Activated T-helper 2 cell treated with anti-CD3 and anti-CD28 coated beads, Interferon-gamma antibody, Interleukin-2, Interleukin-4, amounts not matched to agents 10 μg/mL and 5 μg/mL and 100 μg/mL, durations not matched to agents 14 hours and 24 hours and 36 hours (primary cell): ENCODE measurements around the gene FYCO1. TPM values are rescaled to one million over a fixed set of nuclear protein-coding genes. Genes with fewer than 3 reads are reported as not detected.
"Not testable (repeated sequence)": the region's sequence is repeated elsewhere in the genome, so short reads cannot be mapped to it uniquely, and the experiment has no call there.

Source experiments
- DNase-seq: peaks from one replicate; pipeline ENCODE4 v3.0.0; 2021; ENCODE audit warnings: low spot score
- H3K27ac Mint-ChIP-seq: one replicate; pipeline ENCODE4 v1.8.0; 2021; ENCODE audit warnings: mixed read lengths
- H3K27me3 Mint-ChIP-seq: one replicate; pipeline ENCODE4 v1.8.0; 2021; ENCODE audit warnings: low read depth, mixed read lengths
- H3K36me3 Mint-ChIP-seq: one replicate; pipeline ENCODE4 v1.8.0; 2021; ENCODE audit warnings: low read depth, mixed read lengths
- H3K4me1 Mint-ChIP-seq: one replicate; pipeline ENCODE4 v1.8.0; 2021; ENCODE audit warnings: low read depth, mixed read lengths
- H3K4me3 Mint-ChIP-seq: one replicate; pipeline ENCODE4 v1.8.0; 2021; ENCODE audit warnings: low read depth, mild to moderate bottlenecking, moderate library complexity, mixed read lengths
- H3K9me3 Mint-ChIP-seq: one replicate; pipeline ENCODE4 v1.8.0; 2021; ENCODE audit warnings: mixed read lengths
- intact Hi-C: fragments of 100-400 bp; cut with micrococcal nuclease; formaldehyde crosslinking; loops from one replicate; pipeline ENCODE4 v1.15.1; 2023
- total RNA-seq: library from RNA; stranded (reverse); gene quantifications from 2 replicates; pipeline ENCODE4 v1.2.3, GENCODE V29; 2022

Gene FYCO1
- total RNA-seq, 1 donor from 2014 or later: 20.2 TPM

GRCh38 chr3:46022909-46023785 lies 27.5 kb upstream of the FYCO1 start:
- Mint-ChIP-seq H3K27ac (no peak overlapping the region), H3K4me1 (peaks cover 25% of the 10 kb centered on the region), H3K36me3 (peaks cover 17% of the 10 kb centered on the region), H3K9me3 (peaks cover 14% of the 10 kb centered on the region), H3K4me3 (no peak overlapping the region), H3K27me3 (peaks cover 28% of the 10 kb centered on the region)
- DNase-seq: no peak
- intact Hi-C loops: no loop called here

GRCh38 chr3:46021516-46021915 lies 25.9 kb upstream of the FYCO1 start:
- DNase-seq: no peak
- H3K4me1 Mint-ChIP-seq: peaks cover 36% of the 10 kb centered on the region
- peaks cover 22% of the 10 kb centered on the region for H3K27me3 Mint-ChIP-seq
- peaks cover 8% of the 10 kb centered on the region for H3K36me3 Mint-ChIP-seq
- intact Hi-C loops: no loop called here
- H3K9me3 Mint-ChIP-seq: peaks cover 3% of the 10 kb centered on the region
- no peak overlapping the region for H3K27ac Mint-ChIP-seq
- no peak overlapping the region for H3K4me3 Mint-ChIP-seq

DNA sequence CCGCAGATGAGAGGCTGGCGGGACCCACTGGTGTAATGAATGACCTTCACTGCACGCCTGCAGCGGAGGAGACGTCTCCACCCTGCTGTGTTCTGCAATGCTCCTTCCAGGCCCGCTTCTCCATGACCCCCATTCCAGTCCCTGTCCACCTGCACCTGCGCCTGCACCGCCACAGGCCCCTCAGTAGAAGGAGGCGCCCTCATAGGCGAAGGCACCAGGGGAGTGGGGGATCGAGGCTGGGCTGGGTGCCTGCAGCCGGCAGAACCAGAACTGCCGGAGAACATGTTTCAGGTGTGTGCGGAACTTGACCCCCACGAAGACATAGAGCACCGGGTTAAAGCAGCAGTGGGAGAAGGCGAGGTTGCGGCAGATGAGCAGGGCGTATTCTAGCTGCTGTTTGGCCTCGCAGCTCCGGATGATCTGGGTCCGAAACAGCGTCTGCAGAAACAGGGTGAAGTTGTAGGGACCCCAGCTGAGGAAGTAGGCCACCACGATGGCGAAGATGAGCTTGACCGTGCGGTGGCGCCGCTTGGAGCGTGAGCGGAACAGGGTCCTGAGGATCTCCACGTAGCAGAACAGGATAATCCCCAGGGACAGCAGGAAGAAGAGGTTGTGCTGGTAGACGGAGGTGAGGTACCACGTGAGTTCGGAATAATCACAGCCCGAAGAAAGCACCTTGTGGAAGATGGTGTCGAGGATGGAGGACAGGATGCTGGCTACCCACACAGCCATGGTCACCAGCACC lies 25.3 kb upstream of the FYCO1 start:
- H3K9me3 Mint-ChIP-seq: peaks cover 3% of the 10 kb centered on the region
- H3K4me1 Mint-ChIP-seq: peaks cover 36% of the 10 kb centered on the region
- intact Hi-C loops: no loop called here
- no peak overlapping the region for H3K27ac Mint-ChIP-seq
- H3K4me3 Mint-ChIP-seq: no peak overlapping the region
- peaks cover 8% of the 10 kb centered on the region for H3K36me3 Mint-ChIP-seq
- H3K27me3 Mint-ChIP-seq: peaks cover 19% of the 10 kb centered on the region
- DNase-seq: no peak

DNA sequence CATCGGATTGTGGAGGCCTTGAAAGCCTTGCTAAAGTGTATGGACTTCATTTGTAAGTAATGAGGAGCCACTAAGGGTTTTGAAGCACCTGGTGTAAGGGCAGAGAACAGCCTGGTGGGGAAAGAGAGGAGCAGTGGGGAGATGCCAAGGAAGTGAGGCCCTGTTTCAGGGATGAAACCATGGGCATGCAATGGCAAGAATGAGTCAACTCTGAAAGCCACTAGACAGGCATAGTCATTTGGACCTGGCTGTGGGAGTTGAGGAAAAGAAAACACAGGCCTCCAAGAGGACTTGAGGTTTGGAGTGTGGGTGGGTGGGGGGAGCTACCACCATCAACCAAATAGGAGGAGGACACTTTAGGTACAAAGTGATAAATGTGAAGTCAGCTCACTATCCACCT lies 24.1 kb upstream of the FYCO1 start:
- H3K9me3 Mint-ChIP-seq: peaks cover 3% of the 10 kb centered on the region
- DNase-seq: no peak
- no peak overlapping the region for H3K4me3 Mint-ChIP-seq
- H3K27ac Mint-ChIP-seq: peak overlapping the region; percentile 78
- intact Hi-C loops: loop anchor here (1.0 to 2.0 kb wide), 3 partner anchors 26 to 77 kb away; partner anchors contain the start of gene CXCR6
- H3K27me3 Mint-ChIP-seq: peaks cover 15% of the 10 kb centered on the region
- H3K4me1 Mint-ChIP-seq: peaks cover 38% of the 10 kb centered on the region
- peaks cover 8% of the 10 kb centered on the region for H3K36me3 Mint-ChIP-seq

DNA sequence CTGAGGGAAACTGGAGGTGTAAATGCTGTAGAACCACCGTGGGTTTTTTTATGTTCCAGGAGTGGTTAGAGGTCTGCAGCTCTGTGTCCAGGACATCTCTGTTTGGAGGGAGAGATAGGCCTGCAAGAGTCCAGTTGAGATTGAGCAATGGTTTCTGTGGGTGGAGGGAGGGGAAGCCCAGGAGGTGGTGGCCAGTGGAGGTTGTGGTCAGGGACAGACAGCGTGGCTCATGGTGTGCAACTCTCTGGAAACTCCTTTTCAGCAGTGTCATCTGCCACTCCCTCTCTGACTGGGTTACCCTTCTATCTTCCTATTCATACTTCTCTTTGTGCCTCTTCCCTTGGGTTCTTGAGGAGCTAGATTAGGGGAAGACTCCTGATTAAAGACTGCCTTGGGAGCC lies 22.1 kb upstream of the FYCO1 start:
- intact Hi-C loops: loop anchor here (1.0 to 2.0 kb wide), 2 partner anchors 36 to 75 kb away; partner anchors contain the start of gene CXCR6
- DNase-seq: no peak
- peaks cover 7% of the 10 kb centered on the region for H3K27me3 Mint-ChIP-seq
- peak overlapping the region; percentile 24 for H3K4me3 Mint-ChIP-seq
- peaks cover 3% of the 10 kb centered on the region for H3K9me3 Mint-ChIP-seq
- H3K4me1 Mint-ChIP-seq: peaks cover 48% of the 10 kb centered on the region
- H3K27ac Mint-ChIP-seq: peak overlapping the region; percentile 70
- peaks cover 8% of the 10 kb centered on the region for H3K36me3 Mint-ChIP-seq

DNA sequence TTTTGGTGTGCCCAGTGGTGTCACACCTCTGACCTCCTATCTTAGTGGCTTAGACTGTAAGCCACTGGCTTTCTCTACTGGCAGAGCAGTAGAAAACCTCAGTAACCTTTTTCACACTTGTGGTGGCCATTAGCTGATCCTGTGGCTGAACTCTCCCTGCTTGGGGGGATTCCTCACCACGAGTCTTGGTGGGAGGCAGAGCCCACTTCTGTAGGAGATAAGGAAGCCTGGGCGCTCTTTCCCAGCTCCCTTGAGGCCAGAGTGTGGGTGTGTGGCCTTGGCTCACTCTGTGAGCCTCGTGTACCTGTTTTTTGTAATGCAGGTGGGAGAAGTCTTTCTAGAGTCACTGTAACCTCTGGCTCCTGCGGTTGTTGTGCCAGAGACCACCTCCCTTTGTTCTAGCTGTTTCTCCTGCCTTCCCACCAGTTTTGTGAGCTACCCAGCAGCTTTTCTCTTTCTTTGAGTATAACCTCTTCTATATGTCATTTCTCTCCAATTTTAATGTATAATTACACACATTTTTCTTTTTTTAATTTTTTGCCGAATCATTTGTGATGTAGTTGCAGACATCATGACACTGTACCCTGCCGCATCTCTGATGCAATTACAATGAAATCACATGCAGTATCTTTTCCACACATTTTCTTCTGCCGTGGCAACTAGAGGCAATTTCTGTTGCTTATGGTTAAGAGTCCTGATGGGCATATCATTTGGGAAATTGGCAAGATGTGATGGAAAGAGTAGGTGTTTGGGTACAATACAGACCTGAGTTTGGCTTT lies 17.9 kb upstream of the FYCO1 start:
- intact Hi-C loops: no loop called here
- Mint-ChIP-seq H3K4me1 (peaks cover 45% of the 10 kb centered on the region), H3K27me3 (no peaks in the 10 kb centered on the region), H3K27ac (peak overlapping the region; percentile 9), H3K4me3 (no peak overlapping the region), H3K9me3 (peaks cover 6% of the 10 kb centered on the region), H3K36me3 (no peaks in the 10 kb centered on the region)
- no peak for DNase-seq

DNA sequence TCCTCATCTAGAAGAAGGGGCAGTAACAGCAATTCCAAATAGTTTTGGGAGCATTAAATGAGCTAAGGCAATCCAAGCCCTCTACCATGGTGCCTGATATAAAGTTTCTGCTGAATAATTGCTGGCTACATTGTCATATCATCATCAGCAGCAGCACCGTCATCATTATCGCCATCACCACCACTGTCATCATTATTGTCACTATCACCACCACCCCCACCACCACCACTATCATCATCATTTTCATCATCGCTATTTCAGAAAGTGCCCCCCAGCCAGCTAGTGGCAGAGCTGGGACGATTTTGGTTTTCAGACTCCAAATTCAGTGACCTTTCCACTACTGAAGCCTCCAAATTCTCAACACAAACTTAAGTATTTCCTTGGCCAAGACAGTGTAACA lies 16.6 kb upstream of the FYCO1 start:
- Mint-ChIP-seq H3K4me1 (peaks cover 32% of the 10 kb centered on the region), H3K36me3 (no peaks in the 10 kb centered on the region), H3K27ac (no peak overlapping the region), H3K4me3 (no peak overlapping the region), H3K9me3 (peaks cover 6% of the 10 kb centered on the region), H3K27me3 (no peaks in the 10 kb centered on the region)
- no peak for DNase-seq
- intact Hi-C loops: no loop called here

DNA sequence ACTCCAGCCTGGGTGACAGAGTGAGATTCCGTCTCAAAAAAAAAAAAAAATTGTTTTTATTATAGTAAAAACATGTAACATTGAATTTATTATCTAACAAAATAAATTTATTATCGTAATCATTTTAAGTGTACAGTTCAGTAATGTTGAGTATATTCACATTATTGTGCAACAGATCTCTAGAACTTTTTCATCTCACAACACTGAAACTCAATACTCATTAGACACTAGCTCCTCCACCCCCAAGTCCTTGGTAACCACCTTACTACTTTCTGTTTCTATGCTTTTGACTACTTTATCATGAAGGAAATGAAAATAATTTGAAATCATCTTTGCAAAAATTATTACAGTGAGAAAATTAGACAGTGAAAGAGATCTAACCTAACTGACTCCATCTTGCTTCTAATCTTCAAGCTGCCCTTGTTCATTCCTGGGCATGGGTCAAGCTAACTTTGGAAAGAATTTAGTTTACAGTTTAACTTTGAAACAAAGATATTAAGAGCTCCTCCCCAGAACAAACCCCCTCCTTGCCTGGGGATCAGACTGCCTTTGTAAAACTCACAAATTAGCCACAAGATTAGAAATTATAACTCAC lies 15.0 kb upstream of the FYCO1 start:
- Mint-ChIP-seq H3K9me3 (peaks cover 6% of the 10 kb centered on the region), H3K4me1 (peaks cover 28% of the 10 kb centered on the region), H3K27me3 (no peaks in the 10 kb centered on the region), H3K27ac (peak overlapping the region; percentile 43), H3K4me3 (no peak overlapping the region), H3K36me3 (no peaks in the 10 kb centered on the region)
- intact Hi-C loops: no loop called here
- no peak for DNase-seq

GRCh38 chr3:46008058-46008457 lies 12.4 kb upstream of the FYCO1 start:
- Mint-ChIP-seq H3K9me3 (peaks cover 6% of the 10 kb centered on the region), H3K4me1 (peaks cover 18% of the 10 kb centered on the region), H3K27me3 (no peaks in the 10 kb centered on the region), H3K4me3 (no peak overlapping the region), H3K27ac (no peak overlapping the region), H3K36me3 (no peaks in the 10 kb centered on the region)
- intact Hi-C loops: no loop called here
- no peak for DNase-seq

DNA sequence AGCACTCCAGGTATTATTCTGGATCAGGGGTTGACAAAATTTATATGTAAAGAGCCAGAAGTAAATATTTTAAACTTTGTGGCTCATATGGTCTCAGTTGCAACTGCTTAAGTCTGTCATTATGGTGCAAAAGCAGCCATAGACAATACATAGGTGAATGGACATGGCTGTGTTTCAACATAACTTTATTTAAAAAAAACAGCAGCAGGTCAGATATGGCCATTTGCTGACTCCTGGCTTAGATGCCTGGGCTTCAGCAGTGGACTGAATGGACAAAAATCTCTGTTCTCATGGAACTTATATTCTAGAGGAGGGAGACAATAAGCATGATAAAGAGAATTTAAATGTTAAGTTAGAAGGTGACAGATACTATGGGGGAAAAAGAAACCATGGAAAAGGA lies 11.7 kb upstream of the FYCO1 start:
- Mint-ChIP-seq H3K4me3 (no peak overlapping the region), H3K9me3 (peaks cover 1% of the 10 kb centered on the region), H3K27ac (no peak overlapping the region), H3K4me1 (peaks cover 15% of the 10 kb centered on the region), H3K36me3 (no peaks in the 10 kb centered on the region), H3K27me3 (no peaks in the 10 kb centered on the region)
- intact Hi-C loops: no loop called here
- no peak for DNase-seq

- no peaks in the 10 kb centered on the region for H3K9me3 Mint-ChIP-seq
- intact Hi-C loops: no loop called here
- H3K36me3 Mint-ChIP-seq: no peaks in the 10 kb centered on the region
- no peak for DNase-seq
- H3K27ac Mint-ChIP-seq: no peak overlapping the region
- peaks cover 12% of the 10 kb centered on the region for H3K4me1 Mint-ChIP-seq
- H3K4me3 Mint-ChIP-seq: no peak overlapping the region
- no peaks in the 10 kb centered on the region for H3K27me3 Mint-ChIP-seq
Measured at GRCh38 chr3:46006238-46007032, 10.8 kb upstream of the FYCO1 start.

DNA sequence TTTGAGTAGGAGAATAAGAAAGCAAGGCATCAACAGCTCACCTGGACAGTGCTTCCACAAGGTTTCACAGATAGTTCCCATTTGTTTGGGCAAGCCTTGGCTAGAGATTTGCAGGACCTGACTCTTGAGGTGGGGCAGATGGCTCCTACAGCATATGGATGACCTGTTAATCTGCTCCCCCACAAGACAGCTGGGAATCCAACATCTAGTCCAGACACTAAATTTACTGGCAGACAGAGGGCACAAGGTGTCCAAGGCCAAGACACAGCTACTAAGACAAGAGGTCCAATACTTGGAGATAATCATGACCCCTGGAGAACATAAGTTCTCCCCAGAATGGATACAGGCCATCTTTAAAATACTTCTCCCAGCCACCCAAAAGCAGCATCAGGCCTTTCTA lies 8.1 kb upstream of the FYCO1 start:
- H3K4me1 Mint-ChIP-seq, H3K27me3 Mint-ChIP-seq, H3K4me3 Mint-ChIP-seq, DNase-seq, H3K27ac Mint-ChIP-seq, H3K9me3 Mint-ChIP-seq, H3K36me3 Mint-ChIP-seq, intact Hi-C loops: not testable (repeated sequence)
